Cardiac fibroblast (primary cell): ENCODE measurements around the gene RMND5B.
A peak's percentile ranks its signal among the peaks of the same experiment; 100 is the strongest.
"Not testable (repeated sequence)": the region's sequence is repeated elsewhere in the genome, so short reads cannot be mapped to it uniquely, and the experiment has no call there.

ENCODE experiments used
- DNase-seq, 2 donors: peaks; one replicate each; pipeline versions ENCODE4 v3.0.0 to v3.0.0-alpha.2; 2010; ENCODE audit warnings: low read depth in 2 of 2
- H3K4me3 ChIP-seq, 2 donors: replicated peaks in 1 of 2; 1 replicate in 1 of 2; 2 replicates in 1 of 2; pipeline ENCODE4 v1.5.1; 2011; ENCODE audit warnings: low read depth in 2 of 2, low read length in 2 of 2, mild to moderate bottlenecking in 2 of 2, moderate library complexity in 1 of 2
- CTCF ChIP-seq: IDR thresholded peaks from one replicate; pipeline ENCODE4 v1.5.1; 2011; ENCODE audit warnings: low read depth, mild to moderate bottlenecking, low read length, inconsistent platforms

Gene RMND5B

DNA sequence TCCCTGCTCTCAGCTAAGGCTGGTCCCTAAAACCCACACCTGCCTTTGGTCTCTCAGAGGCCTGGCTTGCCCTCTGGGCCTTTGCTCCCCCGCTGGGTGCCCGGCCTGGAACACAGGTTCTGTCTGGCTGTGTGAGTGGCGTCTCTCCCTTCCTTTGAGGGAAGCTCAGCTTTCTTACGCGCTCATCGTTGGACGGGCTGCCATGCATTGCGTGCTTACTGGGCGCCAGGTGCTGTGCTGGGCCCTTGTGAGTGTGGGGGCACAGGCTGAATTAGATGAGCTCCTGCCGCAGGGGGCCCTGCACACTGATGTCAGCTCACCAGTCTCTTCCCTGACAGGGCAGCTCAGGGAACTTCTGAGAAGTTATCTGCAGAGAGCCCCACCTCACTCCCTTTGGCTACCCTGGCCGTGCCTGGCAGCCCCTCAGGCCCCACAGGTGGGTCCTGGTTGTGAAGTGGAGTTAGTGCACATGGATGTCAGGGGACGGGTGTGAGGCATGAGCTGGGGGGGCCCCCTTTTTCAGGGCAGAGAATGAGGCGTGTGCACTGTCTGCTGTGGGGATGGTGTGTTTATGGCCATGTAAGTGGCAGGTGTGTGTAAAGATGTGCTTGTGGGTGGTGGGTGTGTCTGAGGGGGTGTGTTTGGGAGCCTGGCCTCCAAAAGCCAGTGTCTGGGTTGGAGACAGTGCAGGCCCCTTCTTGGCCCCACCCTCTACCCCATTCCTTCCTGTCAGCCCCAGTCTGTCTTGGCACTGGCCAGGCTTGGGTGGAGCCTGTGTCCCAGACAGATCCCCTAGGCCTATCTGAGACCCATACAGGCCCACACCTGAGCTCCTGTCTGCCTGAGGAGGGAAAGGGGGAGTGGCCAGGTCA, 7.5 kb upstream of the RMND5B start:
- no peak for TF ChIP-seq CTCF
- no peak overlapping the region for H3K4me3 ChIP-seq
- DNase-seq, result no peak

DNA sequence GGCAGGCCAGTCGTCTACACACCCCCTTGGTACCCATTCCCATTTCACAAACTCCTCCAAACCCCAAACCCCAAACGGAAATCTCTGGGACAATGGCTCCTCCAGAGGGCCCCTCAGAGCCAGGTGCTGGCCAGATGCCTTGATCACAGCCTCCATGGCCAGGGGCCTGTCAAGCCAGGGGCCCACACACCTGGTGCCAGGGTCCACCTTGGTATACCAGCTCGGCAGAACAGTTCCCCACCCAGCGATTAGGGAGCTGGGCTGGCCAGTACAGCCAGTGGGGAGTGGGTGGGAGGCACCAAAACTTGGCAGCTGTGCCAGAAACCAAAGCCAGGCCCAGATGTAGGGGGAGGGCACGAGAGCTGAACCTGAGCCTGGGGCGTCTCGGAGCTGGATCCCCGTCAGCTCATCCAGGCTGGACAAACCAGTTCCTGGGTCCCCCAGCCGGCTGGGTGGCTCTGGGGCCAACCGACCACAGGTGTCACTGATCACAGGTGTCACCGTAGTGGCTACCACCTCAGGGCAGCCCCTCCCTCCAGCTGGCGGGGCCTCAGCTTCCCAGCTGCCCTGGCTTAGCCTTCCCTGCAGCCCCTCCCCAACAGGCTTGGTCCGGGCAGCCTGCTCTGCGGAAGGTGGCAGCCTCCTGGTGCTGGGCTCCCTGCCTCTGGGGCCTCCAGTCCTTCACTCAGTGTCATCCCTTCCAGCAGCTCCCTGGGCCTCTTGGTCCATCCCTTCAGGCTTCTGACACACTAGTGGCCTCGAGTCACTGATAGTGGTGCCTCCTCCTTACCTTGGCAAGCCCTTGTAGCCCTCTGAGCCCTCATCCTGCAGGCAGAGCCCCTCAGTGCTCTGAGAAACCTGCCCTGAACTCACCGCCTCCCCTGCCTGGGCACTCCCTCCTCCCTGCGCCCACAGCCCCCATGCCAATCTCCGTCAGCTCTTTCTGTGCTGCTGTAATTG, 6.6 kb upstream of the RMND5B start:
- DNase-seq, result no peak
- no peak for TF ChIP-seq CTCF
- no peak overlapping the region for H3K4me3 ChIP-seq

DNA sequence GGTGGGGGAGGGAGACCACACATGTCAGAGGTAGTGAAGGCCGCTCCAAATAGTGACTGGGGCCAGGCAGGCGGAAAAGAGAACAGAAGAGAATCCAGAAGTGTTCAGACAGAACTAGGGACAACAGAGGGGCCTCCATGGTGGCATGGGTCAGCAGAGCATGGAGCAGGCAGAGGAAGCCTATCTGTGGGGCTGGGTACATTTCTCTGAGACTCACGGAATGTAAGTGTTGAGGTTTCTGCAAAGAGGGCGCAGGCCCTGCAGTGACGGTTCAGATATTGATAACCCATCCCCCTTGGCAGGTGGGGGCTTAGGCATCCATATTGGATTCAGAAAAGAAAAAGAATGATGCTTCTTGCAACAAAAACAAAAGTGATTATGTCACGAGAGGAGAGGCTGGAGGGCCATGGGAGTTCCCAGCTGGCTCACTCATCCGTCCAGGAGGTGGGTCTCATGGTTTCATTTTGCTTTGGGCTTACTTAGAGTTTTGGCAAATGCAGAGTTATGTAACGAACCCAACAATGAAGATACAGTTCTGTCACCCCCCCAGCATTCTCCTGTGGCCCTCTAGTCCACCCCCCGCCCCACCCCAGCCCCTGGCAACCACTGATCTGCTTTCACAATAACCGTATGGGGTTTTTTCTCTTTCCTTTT, 5.4 kb upstream of the RMND5B start:
- no peak for TF ChIP-seq CTCF
- H3K4me3 ChIP-seq, result no peak overlapping the region

GRCh38 chr5:178126556-178126955, 4.3 kb upstream of the RMND5B start:
- DNase-seq, result no peak
- no peak for TF ChIP-seq CTCF
- H3K4me3 ChIP-seq, result no peak overlapping the region

More for the DNA sequence above, 5.4 kb upstream of the RMND5B start:
- DNase-seq, result no peak

DNA sequence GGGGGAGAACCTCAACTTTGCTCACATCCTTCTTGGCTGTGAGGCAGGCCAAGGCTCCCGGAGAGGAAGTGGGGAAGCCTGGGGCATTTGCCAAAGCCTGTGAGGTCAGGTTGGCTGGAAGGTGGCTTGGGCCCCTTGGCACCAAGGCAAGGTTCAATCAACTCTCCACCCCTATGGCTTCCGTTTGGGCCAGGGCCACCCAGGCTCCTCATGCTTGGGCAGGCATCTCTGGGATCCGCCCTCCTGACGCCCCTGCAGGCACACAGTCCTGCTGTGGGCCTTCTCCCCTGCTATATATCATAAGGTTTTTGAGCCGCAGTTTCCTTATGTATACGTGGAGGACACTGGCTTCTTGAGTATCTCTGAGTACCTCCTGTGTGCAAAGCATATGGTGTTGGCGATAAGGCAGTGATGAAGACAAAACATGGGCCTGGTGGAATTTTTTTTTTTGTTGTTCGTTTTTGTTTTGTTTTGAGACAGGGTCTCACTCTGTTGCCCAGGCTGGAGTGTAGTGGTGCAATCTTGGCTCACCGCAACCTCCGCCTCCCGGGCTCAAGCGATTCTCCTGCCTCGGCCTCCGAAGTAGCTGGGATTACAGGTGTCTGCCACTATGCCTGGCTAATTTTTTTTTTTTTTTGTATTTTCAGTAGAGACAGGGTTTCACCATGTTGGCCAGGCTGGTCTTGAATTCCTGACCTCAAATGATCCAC, 3.4 kb upstream of the RMND5B start:
- DNase-seq, H3K4me3 ChIP-seq: not testable (repeated sequence)

GRCh38 chr5:178129296-178129695, 1.5 kb upstream of the RMND5B start:
- DNase-seq, result no peak
- TF ChIP-seq CTCF, result no peak
- H3K4me3 ChIP-seq, result no peak overlapping the region

DNA sequence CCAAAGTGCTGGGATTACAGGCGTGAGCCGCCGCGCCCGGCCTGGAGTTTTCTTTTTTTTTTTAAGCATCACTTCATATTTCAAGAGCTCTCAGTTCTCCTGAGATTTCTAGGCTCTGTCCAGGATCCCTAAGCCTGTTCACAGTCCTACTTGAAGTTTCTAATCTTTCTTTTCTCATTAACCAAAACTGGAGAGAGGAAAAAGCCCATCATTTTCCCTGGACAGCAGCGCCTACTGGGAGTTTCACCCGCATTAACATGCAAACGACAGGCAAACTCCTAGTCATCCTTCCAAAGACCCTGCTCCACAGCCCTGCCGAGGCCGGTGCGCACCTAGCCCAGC, 609 bp upstream of the RMND5B start:
- DNase-seq, result peak in 1 of 2 donors; percentile 16
- peak overlapping the region; percentile 54 to 73 for H3K4me3 ChIP-seq
